Dedifferentiated amniotic fluid mesenchymal stem cell (primary cell): Measurements from ENCODE around the gene SAMD1.
"Not testable (repeated sequence)": the region's sequence is repeated elsewhere in the genome, so short reads cannot be mapped to it uniquely, and the experiment has no call there.

Source experiments
- DNase-seq: peaks from one replicate; pipeline ENCODE4 v3.0.0-alpha.2; 2016; ENCODE audit errors: extremely low spot score

The SAMD1 gene

DNA sequence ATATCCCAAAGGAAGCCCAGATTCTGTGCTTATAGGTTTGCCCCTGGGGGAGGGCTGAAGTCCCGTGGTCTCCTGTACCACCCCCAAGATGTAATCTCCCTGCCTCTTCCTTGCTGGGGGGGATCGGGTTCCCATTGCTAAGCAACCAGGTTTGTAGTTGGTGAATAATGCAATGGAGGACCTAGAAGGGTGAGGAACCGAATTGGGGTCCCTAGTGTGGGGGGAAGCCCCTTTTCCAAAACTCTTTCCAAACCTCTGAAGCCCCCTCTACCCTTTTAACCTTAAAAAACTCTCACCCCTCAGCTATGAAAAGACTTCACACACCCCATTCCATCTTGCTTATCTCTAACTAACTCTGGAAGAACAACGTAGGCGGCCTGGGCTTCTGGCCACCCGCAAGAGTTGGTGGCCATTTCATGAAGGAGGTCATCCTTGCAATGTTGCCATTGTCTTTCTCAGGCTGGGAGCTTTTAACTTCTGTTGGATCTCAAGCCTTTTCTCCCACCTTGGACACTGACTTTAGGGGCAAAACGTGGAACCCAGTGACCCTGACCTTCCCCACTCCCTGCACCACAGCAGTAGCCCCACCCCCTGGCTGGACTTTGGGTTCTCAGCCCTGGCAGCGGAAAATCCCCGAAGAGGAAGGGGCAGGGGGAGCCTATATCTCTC lies 29.3 kb downstream of the SAMD1 start:
- no peak for DNase-seq

- DNase-seq = no peak
These were observed 30.8 kb downstream of the SAMD1 start for GRCh38 chr19:14059652-14060155.

- no peak for DNase-seq
These were observed 31.5 kb downstream of the SAMD1 start for GRCh38 chr19:14059093-14059480.

- no peak for DNase-seq
These were observed 32.1 kb downstream of the SAMD1 start for GRCh38 chr19:14058182-14059092.

- DNase-seq = no peak
These were observed 33.7 kb downstream of the SAMD1 start for GRCh38 chr19:14056741-14057356.

- no peak for DNase-seq
These were observed 34.4 kb downstream of the SAMD1 start for GRCh38 chr19:14056069-14056666.

- DNase-seq = no peak
These were observed 35.2 kb downstream of the SAMD1 start for GRCh38 chr19:14055396-14055795.

- DNase-seq = no peak
These were observed 35.8 kb downstream of the SAMD1 start for GRCh38 chr19:14054721-14055120.

- DNase-seq = no peak
These were observed 36.5 kb downstream of the SAMD1 start for GRCh38 chr19:14054099-14054498.

DNA sequence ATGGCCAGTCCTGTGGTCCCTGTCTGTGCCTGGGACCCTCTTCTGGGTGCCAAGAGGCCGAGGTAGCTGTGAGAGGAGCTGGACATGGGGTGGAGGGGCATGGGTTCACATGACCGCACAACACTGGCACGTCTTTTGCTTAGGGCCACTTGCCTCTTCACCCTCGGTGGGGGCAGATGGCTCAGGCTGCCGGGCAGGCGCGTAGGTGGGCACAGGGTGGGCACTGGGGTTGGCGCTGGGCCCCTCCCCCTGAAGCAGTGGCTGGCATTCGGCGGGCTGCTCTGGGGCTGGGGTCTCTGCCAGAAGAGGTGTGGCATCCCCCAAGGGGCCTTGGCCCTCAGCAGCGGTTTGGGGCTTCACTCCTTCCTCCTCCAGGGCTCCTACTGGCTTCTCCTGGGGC lies 37.1 kb downstream of the SAMD1 start:
- DNase-seq = no peak

GRCh38 chr19:14053032-14053431 lies 37.5 kb downstream of the SAMD1 start:
- DNase-seq = no peak

DNA sequence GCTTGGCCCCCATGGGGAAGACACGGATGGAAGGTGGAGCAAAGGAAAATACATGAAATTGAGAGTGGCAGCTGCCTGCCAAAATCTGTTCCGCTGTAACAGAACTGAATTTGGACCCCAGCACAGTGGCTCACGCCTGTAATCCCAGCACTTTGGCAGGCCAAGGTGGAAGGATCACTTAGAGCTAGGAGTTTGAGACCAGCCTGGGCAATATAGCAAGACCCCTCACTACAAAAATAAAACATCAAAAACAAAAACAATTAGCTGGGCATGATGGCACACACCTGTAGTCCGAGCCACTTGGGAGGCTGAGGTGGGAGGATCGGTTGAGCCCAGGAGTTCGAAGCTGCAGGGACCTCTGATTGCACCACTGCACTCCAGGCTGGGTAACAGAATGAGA lies 38.1 kb downstream of the SAMD1 start:
- no peak for DNase-seq

DNA sequence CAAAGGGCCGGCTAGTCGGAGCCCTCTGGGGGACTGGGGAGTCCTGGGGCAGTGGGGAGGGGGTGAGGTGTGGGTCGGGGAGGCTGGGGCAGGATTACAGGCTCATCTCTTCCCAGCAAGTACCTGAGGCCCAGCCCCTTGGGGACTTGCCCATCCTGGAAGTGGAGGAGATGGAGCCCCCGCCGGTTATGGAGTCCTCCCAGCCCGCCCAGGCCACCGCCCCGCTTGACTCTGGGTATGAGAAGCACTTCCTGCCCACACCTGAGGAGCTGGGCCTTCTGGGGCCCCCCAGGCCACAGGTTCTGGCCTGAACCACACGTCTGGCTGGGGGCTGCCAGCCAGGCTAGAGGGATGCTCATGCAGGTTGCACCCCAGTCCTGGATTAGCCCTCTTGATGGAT lies 38.6 kb downstream of the SAMD1 start:
- no peak for DNase-seq

DNA sequence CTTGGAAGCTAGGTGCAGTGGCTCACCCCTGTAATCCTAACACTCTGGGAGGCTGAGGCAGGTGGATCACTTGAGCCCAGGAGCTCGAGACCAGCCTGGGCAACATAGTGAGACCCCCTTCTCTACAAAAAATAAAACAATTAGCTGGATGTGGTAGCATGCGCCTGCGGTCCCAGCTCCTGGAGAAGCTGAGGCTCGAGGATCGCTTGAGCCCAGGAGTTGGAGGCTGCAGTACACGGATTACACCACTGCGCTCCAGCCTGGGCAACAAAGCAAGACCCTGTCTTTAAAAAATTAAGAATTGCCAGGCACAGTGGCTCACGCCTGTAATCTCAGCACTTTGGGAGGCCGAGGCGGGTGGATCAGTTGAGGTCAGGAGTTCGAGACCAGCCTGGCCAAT lies 39.6 kb downstream of the SAMD1 start:
- not testable (repeated sequence) for DNase-seq

DNA sequence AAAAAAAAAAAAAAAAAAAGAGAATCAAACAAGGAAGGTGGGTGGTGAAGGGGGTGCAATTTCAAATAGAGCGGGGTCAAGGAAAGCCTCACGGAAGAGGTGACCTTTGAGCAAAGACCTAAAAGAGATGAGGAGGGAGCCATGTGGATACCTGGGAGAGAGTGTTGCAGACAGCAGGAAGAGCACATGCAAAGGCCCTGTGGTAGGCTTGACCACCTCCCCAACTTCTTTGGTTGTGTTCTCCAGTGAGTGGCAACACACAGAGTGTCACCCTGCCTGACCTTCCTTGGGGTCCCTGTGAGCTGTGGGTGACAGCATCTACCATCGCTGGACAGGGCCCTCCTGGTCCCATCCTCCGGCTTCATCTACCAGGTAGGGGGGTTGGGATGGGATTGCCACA lies 40.0 kb downstream of the SAMD1 start:
- DNase-seq = no peak

GRCh38 chr19:14048443-14049153 lies 42.0 kb downstream of the SAMD1 start:
- DNase-seq = no peak

- DNase-seq = not testable (repeated sequence)
These were observed 42.7 kb downstream of the SAMD1 start for GRCh38 chr19:14047866-14048265.

DNA sequence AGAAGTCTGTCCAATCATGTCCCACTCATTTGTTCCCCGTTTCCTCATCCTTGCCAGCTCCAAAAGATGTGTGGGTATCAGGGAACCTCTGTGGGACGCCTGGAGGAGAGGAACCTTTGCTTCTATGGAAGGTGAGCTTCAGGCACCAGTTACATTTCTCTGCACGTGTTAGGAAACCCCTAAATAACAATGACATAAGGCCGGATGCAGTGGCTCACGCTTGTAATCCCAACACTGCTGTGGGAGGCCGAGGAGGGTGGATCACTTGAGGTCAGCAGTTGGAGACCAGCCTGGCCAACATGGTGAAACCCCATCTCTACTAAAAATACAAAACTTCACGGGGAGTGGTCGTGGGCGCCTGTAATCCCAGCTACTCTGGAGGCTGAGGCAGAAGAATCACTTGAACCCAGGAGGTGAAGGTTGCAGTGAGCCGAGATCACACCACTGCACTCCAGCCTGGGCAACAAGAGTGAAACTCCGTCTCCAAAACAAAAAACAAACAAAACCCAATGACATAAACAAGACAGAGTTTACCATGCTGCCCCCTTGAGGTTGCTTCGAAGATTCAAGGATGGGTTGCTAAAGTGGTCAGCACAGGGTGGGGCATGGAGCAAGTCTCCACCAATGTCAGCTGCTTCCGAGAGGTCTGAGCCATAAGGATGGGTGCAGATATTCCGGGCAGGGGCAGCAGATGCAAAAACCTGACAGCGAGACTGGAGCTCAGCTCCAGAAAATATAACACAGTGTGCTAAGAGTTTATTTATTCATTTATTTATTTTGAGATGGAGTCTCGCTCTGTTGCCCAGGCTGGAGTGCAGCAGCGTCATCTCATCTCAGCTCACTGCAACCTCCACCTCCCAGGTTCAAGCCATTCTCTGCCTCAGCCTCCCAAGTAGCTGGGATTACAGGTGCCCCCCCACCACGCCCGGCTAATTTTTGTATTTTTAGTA lies 47.6 kb downstream of the SAMD1 start:
- peak; percentile 77 for DNase-seq

GRCh38 chr19:14039181-14039580 lies 51.4 kb downstream of the SAMD1 start:
- DNase-seq = no peak
